ENCODE results near the gene SSR3.

The SSR3 gene

GRCh38 chr3:156532730-156533129, 22.2 kb downstream of the SSR3 start:
- CTCF ChIA-PET = interaction anchor here (0.6 kb wide), 1 partner anchor 125 kb away, joined by 4 read pairs; no protein-coding TSS in a partner anchor
- no peak for TF ChIP-seq GLI4 (tag by site-specific recombination; IDR thresholded peaks at IDR 0.05)
- no peak for TF ChIP-seq ZNF394 (tag by site-specific recombination; IDR thresholded peaks at IDR 0.05; ENCODE audit: borderline replicate concordance)
- TF ChIP-seq ZXDB (tag by site-specific recombination; IDR thresholded peaks at IDR 0.05) = no peak
- no peak for TF ChIP-seq ZNF266 (tag by site-specific recombination; IDR thresholded peaks at IDR 0.05; ENCODE audit: low read depth)
- no peak for TF ChIP-seq ZNF76 (tag by site-specific recombination; IDR thresholded peaks at IDR 0.05; ENCODE audit: borderline replicate concordance, low read depth)
- TF ChIP-seq ZNF426 (tag by site-specific recombination; IDR thresholded peaks at IDR 0.05) = no peak
- TF ChIP-seq ZNF621 (tag by site-specific recombination; IDR thresholded peaks at IDR 0.05) = no peak
- TF ChIP-seq ZBTB17 (tag by site-specific recombination; IDR thresholded peaks at IDR 0.05) = no peak
- no peaks in the 10 kb centered on the region for H3K4me1 ChIP-seq (ENCODE audit: control insufficient read depth, insufficient read depth, low read length)
- H3K36me3 ChIP-seq (ENCODE audit: control insufficient read depth in 2 of 2, insufficient read depth in 1 of 2, low read length in 2 of 2) = no peaks in the 10 kb centered on the region
- POLR2A ChIA-PET = no interaction called here
- no peak overlapping the region for H3K27ac ChIP-seq (ENCODE audit: extremely low read depth, low read depth, low read length)
- no peaks in the 10 kb centered on the region for H3K9me3 ChIP-seq (ENCODE audit: control insufficient read depth, insufficient read depth, low read depth, low read length)
- no peak overlapping the region for H3K4me3 ChIP-seq (ENCODE audit: low read depth, low read length)

GRCh38 chr3:156530980-156531379, 23.9 kb downstream of the SSR3 start:
- POLR2A ChIA-PET = no interaction called here
- H3K36me3 ChIP-seq (ENCODE audit: control insufficient read depth in 2 of 2, insufficient read depth in 1 of 2, low read length in 2 of 2) = no peaks in the 10 kb centered on the region
- H3K9me3 ChIP-seq (ENCODE audit: control insufficient read depth, insufficient read depth, low read depth, low read length) = no peaks in the 10 kb centered on the region
- CTCF ChIA-PET = no interaction called here
- no peak for TF ChIP-seq ZNF621 (tag by site-specific recombination; IDR thresholded peaks at IDR 0.05)
- no peak for TF ChIP-seq ZNF658 (tag by site-specific recombination; IDR thresholded peaks at IDR 0.05)
- no peak for TF ChIP-seq ZNF292 (tag by site-specific recombination; IDR thresholded peaks at IDR 0.05; ENCODE audit: borderline replicate concordance, low read depth)
- TF ChIP-seq ZNF785 (tag by site-specific recombination; IDR thresholded peaks at IDR 0.05) = no peak
- TF ChIP-seq GLIS1 (tag by site-specific recombination; IDR thresholded peaks at IDR 0.05) = no peak
- no peak for TF ChIP-seq ZNF571 (tag by site-specific recombination; IDR thresholded peaks at IDR 0.05)
- no peak for TF ChIP-seq ZNF513 (tag by site-specific recombination; IDR thresholded peaks at IDR 0.05)
- no peak for TF ChIP-seq HOXD13 (CRISPR knock-in tag; IDR thresholded peaks at IDR 0.05; ENCODE audit: borderline replicate concordance)
- TF ChIP-seq PRDM4 (tag by site-specific recombination; IDR thresholded peaks at IDR 0.05) = no peak
- no peak for TF ChIP-seq ATF2 (tag by site-specific recombination; IDR thresholded peaks at IDR 0.05; ENCODE audit: low read depth)
- TF ChIP-seq ZNF529 (tag by site-specific recombination; IDR thresholded peaks at IDR 0.05; ENCODE audit: insufficient replicate concordance) = no peak
- no peak for TF ChIP-seq ZNF133 (tag by site-specific recombination; IDR thresholded peaks at IDR 0.05)
- TF ChIP-seq ZNF114 (tag by site-specific recombination; IDR thresholded peaks at IDR 0.05) = no peak
- TF ChIP-seq ZNF510 (tag by site-specific recombination; IDR thresholded peaks at IDR 0.05; ENCODE audit: insufficient replicate concordance) = no peak
- TF ChIP-seq GLI2 (tag by site-specific recombination; IDR thresholded peaks at IDR 0.05; ENCODE audit: borderline replicate concordance, low read depth) = no peak
- no peak for TF ChIP-seq ZNF121 (tag by site-specific recombination; IDR thresholded peaks at IDR 0.05)
- H3K4me1 ChIP-seq (ENCODE audit: control insufficient read depth, insufficient read depth, low read length) = no peaks in the 10 kb centered on the region
- H3K4me3 ChIP-seq (ENCODE audit: low read depth, low read length) = no peak overlapping the region
- no peak overlapping the region for H3K27ac ChIP-seq (ENCODE audit: extremely low read depth, low read depth, low read length)
